Astrocyte (in vitro differentiated cells and primary cell): ENCODE data around the gene LRTM2. TPM values are rescaled to one million over a fixed set of nuclear protein-coding genes. Genes with fewer than 3 reads are reported as not detected.

Experiments used
- DNase-seq: peaks from one replicate; pipeline ENCODE4 v3.0.0-alpha.2; 2010; ENCODE audit warnings: low read depth
- FAIRE-seq: peaks from 2 replicates; lab custom pipeline; 2011; peaks lifted over from hg19 to GRCh38; lab: Jason Lieb, UNC
- H2AFZ ChIP-seq: 2 replicates; pipeline ENCODE4 v1.6.0; 2012; ENCODE audit warnings: low read depth, low read length, inconsistent platforms
- H3K27ac ChIP-seq: 2 replicates; pipeline ENCODE4 v1.5.1; 2011; ENCODE audit warnings: low read depth, low read length, inconsistent platforms
- H3K27me3 ChIP-seq: 2 replicates; pipeline ENCODE4 v1.6.0; 2011; ENCODE audit warnings: low read length, inconsistent platforms; ENCODE audit not compliant: insufficient read depth
- H3K36me3 ChIP-seq: 2 replicates; pipeline ENCODE4 v1.5.1; 2011; ENCODE audit warnings: low read length, inconsistent platforms; ENCODE audit not compliant: insufficient read depth
- H3K4me1 ChIP-seq: 2 replicates; pipeline ENCODE4 v1.5.1; 2011; ENCODE audit warnings: low read length, inconsistent platforms; ENCODE audit not compliant: insufficient read depth
- H3K4me2 ChIP-seq: 2 replicates; pipeline ENCODE4 v1.6.0; 2012; ENCODE audit warnings: low read length, inconsistent platforms
- H3K4me3 ChIP-seq: 2 replicates; pipeline ENCODE4 v1.5.1; 2011; ENCODE audit warnings: low read depth, mild to moderate bottlenecking, low read length, inconsistent platforms; ENCODE audit not compliant: insufficient read depth
- H3K79me2 ChIP-seq: 2 replicates; pipeline ENCODE4 v1.6.0; 2012; ENCODE audit warnings: mild to moderate bottlenecking, low read length, inconsistent platforms; ENCODE audit not compliant: insufficient read depth
- H3K9ac ChIP-seq: 2 replicates; pipeline ENCODE4 v1.6.0; 2012; ENCODE audit warnings: mild to moderate bottlenecking, low read length, inconsistent platforms
- H3K9me3 ChIP-seq: 2 replicates; pipeline ENCODE4 v1.5.1; 2012; ENCODE audit warnings: low read depth, mild to moderate bottlenecking, low read length, inconsistent platforms; ENCODE audit not compliant: insufficient read depth
- H4K20me1 ChIP-seq: 2 replicates; pipeline ENCODE4 v1.6.0; 2012; ENCODE audit warnings: low read length, inconsistent platforms; ENCODE audit not compliant: insufficient read depth
- H3K27ac Mint-ChIP-seq: one replicate; pipeline ENCODE4 v1.8.0; 2021; ENCODE audit warnings: mild to moderate bottlenecking, mixed read lengths; ENCODE audit not compliant: unreplicated experiment
- H3K27me3 Mint-ChIP-seq: one replicate; pipeline ENCODE4 v1.8.0; 2021; ENCODE audit warnings: low read depth, mixed read lengths; ENCODE audit not compliant: unreplicated experiment
- H3K36me3 Mint-ChIP-seq: one replicate; pipeline ENCODE4 v1.8.0; 2021; ENCODE audit warnings: low read depth, mixed read lengths; ENCODE audit not compliant: unreplicated experiment
- H3K4me1 Mint-ChIP-seq: one replicate; pipeline ENCODE4 v1.8.0; 2021; ENCODE audit warnings: low read depth, mixed read lengths; ENCODE audit not compliant: unreplicated experiment
- H3K4me3 Mint-ChIP-seq: one replicate; pipeline ENCODE4 v1.8.0; 2021; ENCODE audit warnings: mild to moderate bottlenecking, moderate library complexity, mixed read lengths; ENCODE audit not compliant: unreplicated experiment
- H3K9me3 Mint-ChIP-seq: one replicate; pipeline ENCODE4 v1.8.0; 2021; ENCODE audit warnings: mild to moderate bottlenecking, mixed read lengths; ENCODE audit not compliant: unreplicated experiment
- CTCF ChIP-seq: IDR thresholded peaks from 2 replicates; pipeline ENCODE4 v1.5.1; 2011; ENCODE audit warnings: low read depth, mild to moderate bottlenecking, inconsistent platforms, low read length, moderate library complexity; ENCODE audit not compliant: insufficient read depth
- EZH2 ChIP-seq: IDR thresholded peaks from 2 replicates; pipeline ENCODE4 v1.6.1; 2012; ENCODE audit warnings: mild to moderate bottlenecking, low read length, inconsistent platforms; ENCODE audit not compliant: insufficient read depth
- total RNA-seq: library from RNA; stranded (reverse); gene quantifications from 2 replicates; pipeline ENCODE4 v1.2.1, GENCODE V29; 2021

The LRTM2 gene
- total RNA-seq, 1 donor from 2014 or later: not detected

- H3K4me2 ChIP-seq: no peak overlapping the region
- no peak overlapping the region for H2AFZ ChIP-seq
- FAIRE-seq (no peak), DNase-seq (no peak)
- H3K4me3 ChIP-seq: no peak overlapping the region
- H3K79me2 ChIP-seq: no peaks in the 10 kb centered on the region
- no peaks in the 10 kb centered on the region for H3K9me3 ChIP-seq
- no peak for TF ChIP-seq EZH2
- no peak for TF ChIP-seq CTCF
- H3K27me3 ChIP-seq: peaks cover 33% of the 10 kb centered on the region
- Mint-ChIP-seq H3K27ac (no peak overlapping the region), H3K4me1 (no peaks in the 10 kb centered on the region), H3K9me3 (no peaks in the 10 kb centered on the region), H3K27me3 (peaks cover 50% of the 10 kb centered on the region), H3K36me3 (no peaks in the 10 kb centered on the region), H3K4me3 (no peak overlapping the region)
- no peaks in the 10 kb centered on the region for H4K20me1 ChIP-seq
- no peak overlapping the region for H3K9ac ChIP-seq
- no peak overlapping the region for H3K27ac ChIP-seq
- no peaks in the 10 kb centered on the region for H3K36me3 ChIP-seq
- no peaks in the 10 kb centered on the region for H3K4me1 ChIP-seq
These were observed 24.5 kb downstream of the LRTM2 start for GRCh38 chr12:1844661-1845409.

DNA sequence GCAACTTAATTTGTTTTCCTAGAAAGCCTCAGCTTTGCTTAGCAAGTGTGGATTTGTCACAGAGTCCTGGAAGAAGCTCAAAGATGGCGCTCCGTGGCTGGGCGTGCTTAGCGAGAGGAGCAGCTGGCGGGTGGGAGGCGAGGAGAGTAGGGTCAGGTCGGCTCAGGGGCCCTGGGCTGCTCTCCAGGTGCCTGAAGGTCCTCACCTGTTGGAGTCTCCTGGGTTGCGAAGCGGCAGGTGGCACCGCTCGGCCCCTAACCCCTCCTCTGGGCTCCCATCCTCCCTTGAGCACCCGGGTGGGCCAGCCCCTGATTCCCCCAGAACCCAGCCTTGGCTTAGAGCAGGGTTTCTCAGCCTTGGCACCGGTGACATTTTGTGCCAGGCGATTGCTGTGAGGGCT lies 25.1 kb downstream of the LRTM2 start:
- H3K9me3 ChIP-seq: no peaks in the 10 kb centered on the region
- Mint-ChIP-seq H3K9me3 (no peaks in the 10 kb centered on the region), H3K4me1 (no peaks in the 10 kb centered on the region), H3K4me3 (no peak overlapping the region), H3K36me3 (no peaks in the 10 kb centered on the region), H3K27me3 (peaks cover 52% of the 10 kb centered on the region), H3K27ac (no peak overlapping the region)
- no peak overlapping the region for H3K27ac ChIP-seq
- H3K4me2 ChIP-seq: no peak overlapping the region
- FAIRE-seq (no peak), DNase-seq (no peak)
- no peak overlapping the region for H2AFZ ChIP-seq
- H3K27me3 ChIP-seq: peaks cover 29% of the 10 kb centered on the region
- no peak for TF ChIP-seq CTCF
- no peak for TF ChIP-seq EZH2
- no peaks in the 10 kb centered on the region for H3K4me1 ChIP-seq
- no peaks in the 10 kb centered on the region for H3K79me2 ChIP-seq
- H4K20me1 ChIP-seq: no peaks in the 10 kb centered on the region
- H3K9ac ChIP-seq: no peak overlapping the region
- H3K36me3 ChIP-seq: no peaks in the 10 kb centered on the region
- H3K4me3 ChIP-seq: no peak overlapping the region

- Mint-ChIP-seq H3K27me3 (peaks cover 48% of the 10 kb centered on the region), H3K4me1 (no peaks in the 10 kb centered on the region), H3K9me3 (no peaks in the 10 kb centered on the region), H3K27ac (no peak overlapping the region), H3K4me3 (no peak overlapping the region), H3K36me3 (no peaks in the 10 kb centered on the region)
- TF ChIP-seq CTCF (no peak), EZH2 (no peak)
- no peak for FAIRE-seq
- Histone ChIP-seq H3K4me1 (no peaks in the 10 kb centered on the region), H2AFZ (no peak overlapping the region), H3K4me2 (no peak overlapping the region), H3K27ac (no peak overlapping the region), H3K9ac (no peak overlapping the region), H3K79me2 (no peaks in the 10 kb centered on the region), H3K27me3 (peaks cover 27% of the 10 kb centered on the region), H3K4me3 (no peak overlapping the region), H3K9me3 (no peaks in the 10 kb centered on the region), H4K20me1 (no peaks in the 10 kb centered on the region), H3K36me3 (no peaks in the 10 kb centered on the region)
- DNase-seq: no peak
These were observed 25.5 kb downstream of the LRTM2 start for GRCh38 chr12:1845886-1846285.
